HEK293 (cell line): Measurements from ENCODE around the gene SRPK1.

Experiments used
- CTCF ChIA-PET: fragments of 350-600 bp; formaldehyde crosslinking; extraction: SDS; loops from one replicate; lab custom pipeline; 2021; ENCODE audit warnings: antibody characterized with exemption; lab: Yijun Ruan, JAX
- POLR2A ChIA-PET: fragments of 300-600 bp; formaldehyde crosslinking; extraction: SDS; loops from one replicate; lab custom pipeline; 2020; ENCODE audit warnings: antibody characterized with exemption, inconsistent platforms; lab: Yijun Ruan, JAX
- H3K27ac ChIP-seq: fragments of 200-500 bp; sonication (Bioruptor generic); 2 replicates; pipeline ENCODE4 v1.5.1; 2014; ENCODE audit warnings: low read depth, low read length, control low read depth, inconsistent platforms; ENCODE audit errors: extremely low read depth
- H3K36me3 ChIP-seq, 2 experiments: fragments of 200-500 bp in 1 of 2; sonication (Bioruptor generic) in 1 of 2; 1 replicate in 1 of 2; 2 replicates in 1 of 2; pipeline ENCODE4 v1.5.1; 2014 to 2017; ENCODE audit warnings: inconsistent platforms in 2 of 2, low read length in 2 of 2; ENCODE audit not compliant: control insufficient read depth in 2 of 2, insufficient read depth in 1 of 2
- H3K4me1 ChIP-seq: fragments of 200-500 bp; sonication (Bioruptor generic); 2 replicates; pipeline ENCODE4 v1.5.1; 2014; ENCODE audit warnings: mild to moderate bottlenecking, low read length, inconsistent platforms; ENCODE audit not compliant: control insufficient read depth, insufficient read depth
- H3K4me3 ChIP-seq: 2 replicates; pipeline ENCODE4 v1.5.1; 2011; ENCODE audit warnings: low read depth, mild to moderate bottlenecking, control low read depth, low read length, moderate library complexity
- H3K9me3 ChIP-seq: fragments of 200-500 bp; sonication (Bioruptor generic); 2 replicates; pipeline ENCODE4 v1.5.1; 2014; ENCODE audit warnings: low read depth, low read length, inconsistent platforms; ENCODE audit not compliant: control insufficient read depth, insufficient read depth
- ATF2 ChIP-seq: fragments of 450-650 bp; formaldehyde crosslinking; IDR thresholded peaks from 2 replicates; pipeline ENCODE4 v1.5.1; 2016; ENCODE audit warnings: missing biosample characterization, missing genetic modification characterization, low read depth
- KLF1 ChIP-seq: fragments of 450-650 bp; formaldehyde crosslinking; IDR thresholded peaks from 2 replicates; pipeline ENCODE4 v1.5.1; 2016; ENCODE audit warnings: missing biosample characterization, missing genetic modification characterization
- KLF8 ChIP-seq: fragments of 450-650 bp; formaldehyde crosslinking; IDR thresholded peaks from 2 replicates; pipeline ENCODE4 v1.5.1; 2016; ENCODE audit warnings: missing biosample characterization, missing genetic modification characterization
- PATZ1 ChIP-seq: fragments of 450-650 bp; formaldehyde crosslinking; IDR thresholded peaks from 2 replicates; pipeline ENCODE4 v1.5.1; 2016; ENCODE audit warnings: missing biosample characterization, missing genetic modification characterization
- REPIN1 ChIP-seq: fragments of 450-650 bp; formaldehyde crosslinking; IDR thresholded peaks from 2 replicates; pipeline ENCODE4 v1.5.1; 2017; ENCODE audit warnings: missing biosample characterization, missing genetic modification characterization, low read depth
- ZBTB21 ChIP-seq: fragments of 450-650 bp; formaldehyde crosslinking; IDR thresholded peaks from 2 replicates; pipeline ENCODE4 v1.5.1; 2017; ENCODE audit warnings: missing biosample characterization, missing genetic modification characterization
- ZNF155 ChIP-seq: fragments of 450-650 bp; formaldehyde crosslinking; IDR thresholded peaks from 2 replicates; pipeline ENCODE4 v1.5.1; 2016; ENCODE audit warnings: missing biosample characterization, missing genetic modification characterization
- ZNF184 ChIP-seq: fragments of 450-650 bp; IDR thresholded peaks from 2 replicates; pipeline ENCODE4 v1.5.1; 2018; ENCODE audit warnings: missing biosample characterization, mild to moderate bottlenecking, missing genetic modification characterization
- ZNF2 ChIP-seq: fragments of 450-650 bp; formaldehyde crosslinking; IDR thresholded peaks from 2 replicates; pipeline ENCODE4 v1.5.1; 2016; ENCODE audit warnings: missing biosample characterization, missing genetic modification characterization
- ZNF302 ChIP-seq: fragments of 450-650 bp; formaldehyde crosslinking; IDR thresholded peaks from 2 replicates; pipeline ENCODE4 v1.5.1; 2016; ENCODE audit warnings: missing biosample characterization, missing genetic modification characterization, low read depth
- ZNF335 ChIP-seq: fragments of 450-650 bp; formaldehyde crosslinking; conservative IDR thresholded peaks from 2 replicates; pipeline ENCODE4 v1.5.1; 2016; ENCODE audit warnings: missing biosample characterization, missing genetic modification characterization
- ZNF391 ChIP-seq: fragments of 450-650 bp; formaldehyde crosslinking; IDR thresholded peaks from 2 replicates; pipeline ENCODE4 v1.5.1; 2016; ENCODE audit warnings: low read depth, missing biosample characterization, missing genetic modification characterization, borderline replicate concordance
- ZNF473 ChIP-seq: fragments of 450-650 bp; formaldehyde crosslinking; IDR thresholded peaks from 2 replicates; pipeline ENCODE4 v1.5.1; 2017; ENCODE audit warnings: missing biosample characterization, missing genetic modification characterization
- ZNF513 ChIP-seq: fragments of 450-650 bp; IDR thresholded peaks from 2 replicates; pipeline ENCODE4 v1.5.1; 2018; ENCODE audit warnings: missing biosample characterization, missing genetic modification characterization
- ZNF544 ChIP-seq: fragments of 450-650 bp; formaldehyde crosslinking; IDR thresholded peaks from 2 replicates; pipeline ENCODE4 v1.5.0; 2017; ENCODE audit warnings: missing biosample characterization, missing genetic modification characterization
- ZNF548 ChIP-seq: fragments of 450-650 bp; formaldehyde crosslinking; IDR thresholded peaks from 2 replicates; pipeline ENCODE4 v1.5.1; 2016; ENCODE audit warnings: missing biosample characterization, missing genetic modification characterization
- ZNF558 ChIP-seq: fragments of 450-650 bp; formaldehyde crosslinking; IDR thresholded peaks from 2 replicates; pipeline ENCODE4 v1.5.1; 2016; ENCODE audit warnings: missing biosample characterization, missing genetic modification characterization
- ZNF561 ChIP-seq: fragments of 450-650 bp; IDR thresholded peaks from 2 replicates; pipeline ENCODE4 v1.5.1; 2018; ENCODE audit warnings: missing biosample characterization, missing genetic modification characterization, borderline replicate concordance
- ZNF626 ChIP-seq: fragments of 450-650 bp; sonication (Bioruptor Pico); formaldehyde crosslinking; IDR thresholded peaks from 2 replicates; pipeline ENCODE4 v1.5.1; 2018; ENCODE audit warnings: missing biosample characterization, missing genetic modification characterization, inconsistent platforms
- ZSCAN30 ChIP-seq: fragments of 450-650 bp; IDR thresholded peaks from 2 replicates; pipeline ENCODE4 v1.5.1; 2018; ENCODE audit warnings: missing biosample characterization, mild to moderate bottlenecking, missing genetic modification characterization, moderate library complexity
- ZXDB ChIP-seq: fragments of 450-650 bp; formaldehyde crosslinking; IDR thresholded peaks from 2 replicates; pipeline ENCODE4 v1.5.1; 2016; ENCODE audit warnings: missing biosample characterization, missing genetic modification characterization

The SRPK1 gene

GRCh38 chr6:35829306-35829705 lies 91.6 kb downstream of the SRPK1 start (continued):
- TF ChIP-seq ZNF513 (tag by site-specific recombination) (no peak), KLF8 (tag by site-specific recombination) (no peak)
- TF ChIP-seq, all 188 proteins: peak for 0

GRCh38 chr6:35824552-35825192 lies 96.2 kb downstream of the SRPK1 start:
- ChIA-PET CTCF (interaction anchor here (0.6 kb wide), 1 partner anchor 118 kb away, joined by 4 read pairs; no protein-coding TSS in a partner anchor), POLR2A (interaction anchor here (0.5 kb wide), 1 partner anchor 286 kb away, joined by 7 read pairs; no protein-coding TSS in a partner anchor)
- Histone ChIP-seq H3K4me3 (no peak overlapping the region), H3K4me1 (no peaks in the 10 kb centered on the region), H3K27ac (no peak overlapping the region), H3K36me3 (no peaks in the 10 kb centered on the region), H3K9me3 (no peaks in the 10 kb centered on the region)
- no peak for TF ChIP-seq ZNF302 (tag by site-specific recombination)
- no peak for TF ChIP-seq ZNF184 (tag by site-specific recombination)
- TF ChIP-seq ZNF558 (tag by site-specific recombination), result no peak
- no peak for TF ChIP-seq ZNF391 (tag by site-specific recombination)
- TF ChIP-seq PATZ1, result no peak
- no peak for TF ChIP-seq ZNF335 (tag by site-specific recombination)
- no peak for TF ChIP-seq ZSCAN30 (tag by site-specific recombination)
- TF ChIP-seq ATF2 (tag by site-specific recombination), result no peak
- no peak for TF ChIP-seq ZNF626 (tag by site-specific recombination)
- TF ChIP-seq ZNF473 (tag by site-specific recombination), result no peak
- no peak for TF ChIP-seq ZNF155 (tag by site-specific recombination)
- no peak for TF ChIP-seq ZNF548
- no peak for TF ChIP-seq ZBTB21

- ChIA-PET CTCF (interaction anchor here (0.7 kb wide), 1 partner anchor 83 kb away, joined by 4 read pairs; no protein-coding TSS in a partner anchor), POLR2A (no interaction called here)
- Histone ChIP-seq H3K9me3 (no peaks in the 10 kb centered on the region), H3K27ac (no peak overlapping the region), H3K4me3 (no peak overlapping the region), H3K36me3 (no peaks in the 10 kb centered on the region), H3K4me1 (no peaks in the 10 kb centered on the region)
- TF ChIP-seq REPIN1 (tag by site-specific recombination) (no peak), ZXDB (tag by site-specific recombination) (no peak), KLF1 (tag by site-specific recombination) (no peak), ZNF544 (tag by site-specific recombination) (no peak), ZNF561 (no peak), ZNF2 (tag by site-specific recombination) (no peak)
These were observed 97.3 kb downstream of the SRPK1 start for GRCh38 chr6:35823601-35824000.
